Stomach (tissue), 9 donors: Measurements from ENCODE around the gene KCNQ1. TPM values are rescaled to one million over a fixed set of nuclear protein-coding genes. Genes with fewer than 3 reads are reported as not detected.

Experiments
- DNase-seq, 2 donors: peaks; one replicate each; pipeline versions ENCODE4 v3.0.0 to v3.0.0-alpha.2; 2013 to 2019
- H3K27ac ChIP-seq, 5 donors: fragments of 200-600 bp in 4 of 5; sonication (generic) in 4 of 5; one replicate each; pipeline ENCODE4 v1.5.1; 2013 to 2019; ENCODE audit warnings: mild to moderate bottlenecking in 1 of 5, moderate library complexity in 1 of 5
- H3K27me3 ChIP-seq, 3 donors: fragments of 200-600 bp; sonication (generic); one replicate each; pipeline ENCODE4 v1.5.1; 2017 to 2019; ENCODE audit warnings: mixed run types in 1 of 3
- H3K36me3 ChIP-seq, 4 donors: fragments of 200-600 bp; sonication (generic); 1 replicate in 3 of 4; 2 replicates in 1 of 4; pipeline ENCODE4 v1.5.1; 2016 to 2019
- H3K4me1 ChIP-seq, 4 donors: fragments of 200-600 bp; sonication (generic); one replicate each; pipeline ENCODE4 v1.5.1; 2016 to 2019
- H3K4me3 ChIP-seq, 4 donors: fragments of 200-600 bp; sonication (generic) in 3 of 4; one replicate each; pipeline ENCODE4 v1.5.1; 2016 to 2019; ENCODE audit warnings: mild to moderate bottlenecking in 1 of 4
- H3K9me3 ChIP-seq, 4 donors: fragments of 200-600 bp; sonication (generic); one replicate each; pipeline ENCODE4 v1.5.1; 2016 to 2019
- EP300 ChIP-seq: sonication (generic); formaldehyde crosslinking; IDR thresholded peaks from one replicate; pipeline ENCODE4 v1.6.1; 2017; ENCODE audit warnings: antibody characterized with exemption
- POLR2A ChIP-seq, 4 donors: fragments of 450-650 bp; IDR thresholded peaks; one replicate each; pipeline ENCODE4 v1.6.1; 2016; ENCODE audit warnings: antibody characterized with exemption in 4 of 4, control low read depth in 2 of 4, mild to moderate bottlenecking in 1 of 4, moderate library complexity in 1 of 4
- POLR2AphosphoS5 ChIP-seq, 3 donors: sonication (generic); formaldehyde crosslinking; IDR thresholded peaks; one replicate each; pipeline ENCODE4 v1.6.1; 2016; ENCODE audit warnings: antibody characterized with exemption in 3 of 3
- WGBS, 5 donors: extraction: QIAGEN DNeasy Blood & Tissue Kit in 3 of 5; methylation state at CpG; one replicate each; pipeline versions ENCODE4 v1.1.5 to v1.1.7; 2013 to 2018; 5-methylcytosine and 5-hydroxymethylcytosine counted together
- intact Hi-C: fragments of 100-400 bp; cut with DNase I; formaldehyde crosslinking; loops from one replicate; pipeline ENCODE4 v1.15.1; 2023; ENCODE audit warnings: low total_unique reads
- polyA plus RNA-seq, 3 donors: library from polyadenylated mRNA; stranded (reverse); fragments of 200-250 nt; gene quantifications; one replicate each; pipeline ENCODE4 v1.2.3, GENCODE V29; 2013
- total RNA-seq, 5 donors: library from RNA; depleted of rRNA; stranded (reverse); fragments of >200 nt; gene quantifications; one replicate each; pipeline versions ENCODE4 v1.1.0 to v1.2.3, GENCODE V29; 2014 to 2016
- TF ChIP-seq, protein P1 (sequence below), 7 experiments: fragments of 450-650 bp in 4 of 7; fragments of 200-600 bp in 3 of 7; sonication (generic) in 3 of 7; IDR thresholded peaks; one replicate each; pipeline ENCODE4 v1.5.1; 2016 to 2019; ENCODE audit warnings: antibody characterized with exemption in 7 of 7, control low read depth in 2 of 7, mild to moderate bottlenecking in 1 of 7
- donor health status: healthy with polysubstance abuse.
- donor health status: Bipolar disorder and iron deficiency.
- donor health status: healthy.

KCNQ1 gene
- total and polyA plus RNA-seq, 8 donors = 12.1 to 155 (median 49.0) TPM

- DNase-seq = peak in 1 of 2 donors; percentile 52
Observed at GRCh38 chr11:2889362-2890273, 444.8 kb downstream of the KCNQ1 start.

DNA sequence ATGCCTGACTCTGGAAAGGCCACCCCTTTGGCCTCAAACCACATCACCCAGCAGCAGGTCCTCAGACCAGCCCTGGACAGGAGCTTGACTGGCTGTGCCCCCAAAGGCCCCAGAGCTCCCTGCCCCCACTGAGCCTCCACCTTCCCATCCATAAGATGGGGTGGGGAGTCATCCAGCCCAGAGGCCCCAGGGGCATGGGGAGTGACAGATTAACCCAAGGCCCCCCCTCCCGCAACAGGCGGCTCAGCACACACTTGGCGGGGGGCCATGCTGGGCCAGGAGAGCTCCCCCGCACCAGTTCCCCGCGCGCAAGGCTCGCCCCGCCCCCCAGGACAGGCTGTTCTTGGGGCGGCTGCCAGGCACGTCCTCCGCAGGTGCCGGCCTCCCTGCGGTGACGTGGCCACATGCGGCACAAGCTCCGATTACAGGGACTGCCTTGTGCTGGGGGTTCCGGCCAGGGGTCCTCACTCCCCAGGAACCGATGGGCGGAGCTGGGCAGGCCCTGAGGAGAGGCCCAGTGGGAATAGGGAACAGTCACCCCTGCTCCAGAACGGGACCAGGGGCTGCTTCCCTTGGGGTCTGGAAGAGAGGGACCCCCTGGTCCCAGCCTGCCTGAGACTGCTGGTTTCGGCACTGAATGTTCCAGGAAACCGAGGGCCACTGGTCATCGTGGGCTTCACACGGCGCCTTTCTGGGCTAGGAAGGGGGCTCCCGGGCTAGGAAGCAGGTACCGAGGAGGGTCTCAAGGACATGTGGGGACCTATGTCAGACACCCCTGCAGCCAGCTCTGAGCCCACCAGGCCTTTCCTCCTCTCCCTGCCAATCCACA is 445.9 kb downstream of the KCNQ1 start:
- Histone ChIP-seq H3K4me1 (peaks cover 24 to 59% (median 53%) of the 10 kb centered on the region in 4 donors), H3K9me3 (no peaks in the 10 kb centered on the region), H3K27me3 (no peaks in the 10 kb centered on the region), H3K27ac (peak overlapping the region; percentile 57 to 87 (median 72)), H3K36me3 (no peaks in the 10 kb centered on the region), H3K4me3 (peak overlapping the region in 1 of 4 donors; percentile 23)
- TF ChIP-seq EP300 (peak; percentile 83), POLR2AphosphoS5 (IDR thresholded peaks at IDR 0.05) (peak; percentile 54 to 87 (median 84)), POLR2A (IDR thresholded peaks at IDR 0.05) (no peak)
- TF ChIP-seq, protein P1, sequence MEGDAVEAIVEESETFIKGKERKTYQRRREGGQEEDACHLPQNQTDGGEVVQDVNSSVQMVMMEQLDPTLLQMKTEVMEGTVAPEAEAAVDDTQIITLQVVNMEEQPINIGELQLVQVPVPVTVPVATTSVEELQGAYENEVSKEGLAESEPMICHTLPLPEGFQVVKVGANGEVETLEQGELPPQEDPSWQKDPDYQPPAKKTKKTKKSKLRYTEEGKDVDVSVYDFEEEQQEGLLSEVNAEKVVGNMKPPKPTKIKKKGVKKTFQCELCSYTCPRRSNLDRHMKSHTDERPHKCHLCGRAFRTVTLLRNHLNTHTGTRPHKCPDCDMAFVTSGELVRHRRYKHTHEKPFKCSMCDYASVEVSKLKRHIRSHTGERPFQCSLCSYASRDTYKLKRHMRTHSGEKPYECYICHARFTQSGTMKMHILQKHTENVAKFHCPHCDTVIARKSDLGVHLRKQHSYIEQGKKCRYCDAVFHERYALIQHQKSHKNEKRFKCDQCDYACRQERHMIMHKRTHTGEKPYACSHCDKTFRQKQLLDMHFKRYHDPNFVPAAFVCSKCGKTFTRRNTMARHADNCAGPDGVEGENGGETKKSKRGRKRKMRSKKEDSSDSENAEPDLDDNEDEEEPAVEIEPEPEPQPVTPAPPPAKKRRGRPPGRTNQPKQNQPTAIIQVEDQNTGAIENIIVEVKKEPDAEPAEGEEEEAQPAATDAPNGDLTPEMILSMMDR (IDR thresholded peaks at IDR 0.05) = no peak
- intact Hi-C loops = no loop called here
- peak; percentile 93 to 96 for DNase-seq
- WGBS, 5 donors = 36 to 75% (median 40%) methylated on average over 11 to 28 of the region's 28 CpGs

More at GRCh38 chr11:2889362-2890273, 444.8 kb downstream of the KCNQ1 start:
- intact Hi-C loops = loop anchor here (5.0 to 10.0 kb wide), 2 partner anchors 462 to 585 kb away; partner anchors contain the start of genes C11orf21 and TSPAN32
- no peaks in the 10 kb centered on the region for H3K36me3 ChIP-seq
- peak overlapping the region; percentile 48 to 87 (median 72) for H3K27ac ChIP-seq
- 72 to 82% (median 73%) methylated on average over 15 to 16 of the region's 16 CpGs for WGBS, 5 donors
- H3K4me3 ChIP-seq = no peak overlapping the region
- no peaks in the 10 kb centered on the region for H3K27me3 ChIP-seq
- peaks cover 24 to 64% (median 60%) of the 10 kb centered on the region in 4 donors for H3K4me1 ChIP-seq
- TF ChIP-seq EP300 = no peak
- TF ChIP-seq, protein P1 (IDR thresholded peaks at IDR 0.05) = no peak
- TF ChIP-seq POLR2AphosphoS5 (IDR thresholded peaks at IDR 0.05) = no peak
- TF ChIP-seq POLR2A (IDR thresholded peaks at IDR 0.05) = no peak
- no peaks in the 10 kb centered on the region for H3K9me3 ChIP-seq

DNA sequence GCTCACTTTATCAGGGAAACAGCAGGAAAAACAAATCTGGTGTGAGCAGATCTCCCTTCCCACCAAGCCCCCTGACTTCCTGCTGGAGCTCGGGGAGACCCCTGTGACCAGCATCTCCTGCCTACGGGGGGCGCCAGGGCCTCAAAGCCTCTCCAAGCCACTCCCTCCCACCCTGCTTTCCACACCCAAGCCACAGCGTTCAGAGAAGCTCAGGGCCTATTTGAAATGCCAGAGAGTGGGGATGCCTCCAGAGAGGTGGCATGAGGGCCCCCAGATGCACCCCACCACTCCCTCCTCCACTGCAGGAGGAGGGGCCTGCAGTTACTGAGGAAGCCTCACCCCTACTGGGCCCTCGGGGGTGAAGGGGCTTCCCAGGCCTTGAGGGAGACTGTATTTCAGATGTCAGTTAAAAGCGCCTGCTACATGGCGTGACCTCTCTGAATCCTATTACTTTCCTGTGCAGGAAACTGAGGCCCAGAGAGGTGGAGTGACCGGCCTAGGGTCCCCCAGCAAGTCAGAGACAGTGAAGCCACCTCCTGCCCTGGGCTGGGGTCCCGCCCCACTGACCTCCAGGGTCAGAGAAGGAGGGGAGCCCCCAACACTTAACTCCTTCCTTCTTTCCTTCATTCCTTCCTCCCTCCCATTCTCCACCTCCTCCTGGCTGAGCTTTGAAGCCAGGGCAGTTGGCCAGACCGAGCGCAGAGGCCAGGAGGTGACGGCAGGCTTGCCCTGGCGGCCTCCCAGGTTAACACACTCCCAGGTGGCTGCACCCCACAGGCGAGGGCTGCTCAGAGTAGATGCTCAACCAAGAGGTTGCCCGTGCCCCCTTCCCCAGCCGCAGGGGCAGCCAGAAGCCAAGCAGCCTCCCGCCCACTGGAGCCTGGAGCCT is 446.8 kb downstream of the KCNQ1 start:
- no peaks in the 10 kb centered on the region for H3K36me3 ChIP-seq
- peaks cover 20 to 53% (median 46%) of the 10 kb centered on the region in 4 donors for H3K4me1 ChIP-seq
- H3K27ac ChIP-seq = peak overlapping the region; percentile 57 to 87 (median 72)
- peak overlapping the region; percentile 37 to 49 (median 45) for H3K4me3 ChIP-seq
- no peak for TF ChIP-seq POLR2A (IDR thresholded peaks at IDR 0.05)
- no peak for TF ChIP-seq POLR2AphosphoS5 (IDR thresholded peaks at IDR 0.05)
- no peak for TF ChIP-seq EP300
- TF ChIP-seq, protein P1 (IDR thresholded peaks at IDR 0.05) = no peak
- DNase-seq = peak; percentile 68 to 82
- H3K27me3 ChIP-seq = no peaks in the 10 kb centered on the region
- H3K9me3 ChIP-seq = no peaks in the 10 kb centered on the region
- intact Hi-C loops = no loop called here
- WGBS, 5 donors = 27 to 37% (median 30%) methylated on average over 14 to 17 of the region's 17 CpGs
